ENCODE results near the gene LGI4.
"Not testable (repeated sequence)": the region's sequence is repeated elsewhere in the genome, so short reads cannot be mapped to it uniquely, and the experiment has no call there.

The LGI4 gene

DNA sequence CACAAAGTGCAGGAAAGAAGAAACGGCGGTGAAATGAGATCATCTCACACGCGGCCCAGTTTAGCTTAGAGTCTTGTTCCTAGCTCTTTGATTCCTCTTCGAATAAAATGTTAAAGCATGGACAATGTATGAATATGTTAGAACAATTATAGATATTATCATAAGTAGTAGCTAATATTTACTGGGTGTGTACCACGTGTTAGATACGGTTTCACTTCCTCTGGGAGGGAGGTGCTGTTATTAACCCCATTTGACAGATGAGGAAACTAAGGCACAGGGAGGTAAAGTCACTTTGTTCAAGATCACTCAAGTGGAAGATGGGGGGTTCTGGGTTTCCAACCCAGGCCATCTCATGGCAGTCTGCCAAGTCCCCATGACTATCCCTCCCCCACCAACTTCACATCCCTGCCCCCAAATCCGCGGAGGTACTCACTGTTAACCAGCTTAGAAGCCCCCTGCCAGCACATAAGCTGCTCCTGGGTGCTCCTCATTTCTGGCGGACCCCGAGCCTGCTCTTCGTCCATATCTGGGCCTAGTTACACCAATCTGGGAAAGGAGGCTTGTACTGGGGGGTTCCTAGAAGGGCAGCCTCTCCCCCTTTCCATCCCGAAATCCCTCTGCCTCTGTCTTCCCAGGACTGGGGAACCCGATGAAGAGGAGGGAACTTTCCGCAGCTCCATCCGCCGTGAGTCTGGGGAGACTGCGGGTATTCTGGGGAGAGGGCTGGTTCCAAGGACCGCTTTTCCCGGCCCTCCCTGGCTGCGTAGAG, 7.2 kb upstream of the LGI4 start:
- no peak for DNase-seq (ENCODE audit: low read depth in 2 of 2)

DNA sequence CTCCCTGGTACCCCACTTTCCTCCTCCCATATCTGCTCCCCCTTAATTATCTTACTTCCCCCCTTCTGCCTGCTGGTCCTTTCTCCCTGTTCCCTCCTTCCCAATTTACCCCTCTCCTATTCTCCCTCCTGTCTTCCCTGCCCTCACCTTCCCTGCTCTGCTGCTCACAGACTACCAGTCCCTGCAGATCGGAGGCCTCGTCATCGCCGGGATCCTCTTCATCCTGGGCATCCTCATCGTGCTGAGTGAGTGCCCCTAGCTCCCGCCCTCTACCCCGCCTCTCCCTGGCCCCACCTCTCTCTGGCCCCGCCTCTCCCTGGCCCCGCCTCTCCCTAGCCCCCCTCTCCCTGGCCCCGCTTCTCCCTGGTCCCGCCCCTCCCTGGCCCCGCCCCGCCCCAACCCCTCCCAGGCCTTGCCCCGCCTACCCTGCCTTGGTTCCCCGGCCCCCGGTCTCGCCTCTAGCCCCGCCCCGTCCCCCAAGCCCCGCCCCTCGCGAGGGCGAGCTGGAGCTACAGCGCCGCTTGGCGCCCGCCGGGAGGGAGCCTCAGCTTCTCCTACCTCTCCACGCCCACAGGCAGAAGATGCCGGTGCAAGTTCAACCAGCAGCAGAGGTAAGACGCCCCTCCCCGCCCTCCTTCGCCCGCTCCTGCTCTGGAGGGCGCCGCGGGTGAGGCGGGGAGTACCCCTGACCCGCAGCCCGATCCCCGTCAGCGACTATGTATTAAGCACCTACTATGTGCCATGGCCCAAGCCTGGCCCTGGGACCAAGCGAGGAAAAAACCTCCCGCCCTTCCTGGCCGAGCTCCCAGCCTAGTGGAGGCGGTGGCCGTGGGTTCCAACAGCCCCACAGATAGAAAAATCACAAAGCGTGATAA, 6.3 kb upstream of the LGI4 start:
- DNase-seq (ENCODE audit: low read depth in 2 of 2): peak; percentile 91 to 95

DNA sequence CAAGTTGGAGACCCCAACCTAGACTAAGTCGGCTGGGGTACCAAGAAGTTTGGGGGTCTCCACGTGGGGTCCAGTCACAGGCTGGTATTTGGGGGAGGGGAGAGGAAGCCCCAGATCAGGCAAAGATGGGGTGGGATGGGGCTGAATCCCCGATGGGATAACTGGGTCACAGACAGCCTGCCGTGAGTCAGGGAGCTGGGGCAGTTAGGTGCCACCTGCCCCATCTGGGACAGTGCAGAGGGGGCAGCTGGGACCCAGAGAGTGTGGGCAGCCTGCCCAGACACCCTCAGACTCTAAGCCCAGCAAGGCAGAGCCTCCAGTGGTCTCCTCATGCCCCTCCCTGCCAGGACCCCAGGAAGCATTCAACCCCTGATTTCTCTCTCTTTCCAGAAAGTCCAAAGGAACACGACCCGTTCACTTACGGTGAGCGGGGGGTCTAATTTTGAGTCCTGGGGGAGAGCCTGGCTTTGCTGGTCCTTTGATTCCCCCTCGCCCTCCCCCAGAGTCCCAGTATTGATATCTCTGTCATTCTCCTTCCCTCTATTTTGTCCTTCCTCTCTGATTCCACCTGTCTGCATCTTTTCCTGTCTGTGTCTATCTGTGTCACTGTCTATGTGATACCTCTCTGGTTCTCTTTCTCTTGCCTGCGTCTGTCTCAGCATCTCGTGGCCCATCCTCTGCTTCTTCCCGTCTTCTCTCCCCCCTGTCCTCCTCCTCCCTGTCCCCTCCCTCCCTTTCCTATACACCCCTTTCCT, 5.5 kb upstream of the LGI4 start:
- DNase-seq (ENCODE audit: low read depth in 2 of 2): no peak

DNA sequence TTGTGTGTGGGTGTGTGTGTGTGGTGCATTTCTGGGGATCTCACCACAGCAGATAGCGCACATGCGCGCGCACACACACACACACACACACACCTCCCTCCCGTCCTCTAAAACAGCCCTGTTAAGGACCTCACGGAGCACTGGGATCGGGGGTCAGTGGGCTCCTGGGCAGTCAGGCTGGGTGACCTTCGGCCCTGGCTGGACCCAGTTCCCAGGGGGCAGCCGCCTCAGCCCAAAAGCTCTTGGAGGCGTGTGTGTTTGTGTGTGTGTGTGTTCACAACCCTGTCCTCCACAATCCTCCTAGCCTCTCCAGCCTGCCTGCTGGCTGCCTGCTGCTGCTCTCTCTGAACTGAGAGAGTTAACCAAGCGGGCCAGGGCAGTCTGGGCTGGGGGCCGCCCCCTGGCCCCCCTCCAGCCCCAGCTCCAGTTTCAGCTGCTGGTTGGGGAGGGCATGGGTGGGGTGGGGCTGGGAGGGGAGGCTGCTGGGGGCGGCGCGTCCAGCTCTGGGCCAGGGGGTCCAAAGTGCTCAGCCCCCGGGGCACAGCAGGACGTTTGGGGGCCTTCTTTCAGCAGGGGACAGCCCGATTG, 3.5 kb upstream of the LGI4 start, which contains the start of gene FXYD1:
Gene FXYD1 (plus strand): TSS at position 520 of the 588 bp plus-strand sequence. CDS start 1,256 bp downstream, outside the sequence.
- DNase-seq (ENCODE audit: low read depth in 2 of 2): no peak

DNA sequence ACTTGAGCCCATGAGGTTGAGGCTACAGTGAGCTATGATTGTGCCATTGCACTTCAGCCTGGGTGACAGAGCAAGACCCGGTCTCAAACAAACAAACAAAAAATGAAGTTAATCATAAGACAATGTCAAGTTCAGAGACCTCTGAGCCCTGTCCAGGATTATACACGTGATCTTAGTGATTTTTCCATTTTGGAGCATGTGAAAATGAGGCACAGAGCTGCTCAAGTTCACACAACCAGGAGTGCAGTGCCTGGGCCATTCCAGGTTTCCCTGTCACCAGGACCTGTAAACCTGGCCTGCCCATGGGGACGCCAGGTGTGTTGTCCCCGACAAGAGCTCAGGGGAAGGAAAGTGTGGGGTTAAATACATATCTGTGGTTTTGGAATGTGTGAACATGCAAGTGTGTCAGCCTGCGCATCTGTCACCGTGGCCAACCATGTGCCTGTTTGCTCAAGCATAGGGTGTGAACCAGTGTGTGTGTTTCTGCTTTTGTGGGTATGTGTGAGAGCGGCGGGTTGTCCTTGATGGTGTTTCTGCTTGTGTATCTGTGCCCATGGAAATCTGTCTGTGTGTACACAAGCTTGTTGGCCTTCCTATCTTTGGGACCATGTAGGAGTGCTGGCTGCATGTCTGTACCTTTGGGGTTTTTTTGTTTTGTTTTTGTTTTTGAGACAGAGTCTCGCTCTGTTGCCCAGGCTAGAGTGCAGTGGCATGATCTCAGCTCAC, 2.3 kb upstream of the LGI4 start:
- DNase-seq (ENCODE audit: low read depth in 2 of 2): no peak

DNA sequence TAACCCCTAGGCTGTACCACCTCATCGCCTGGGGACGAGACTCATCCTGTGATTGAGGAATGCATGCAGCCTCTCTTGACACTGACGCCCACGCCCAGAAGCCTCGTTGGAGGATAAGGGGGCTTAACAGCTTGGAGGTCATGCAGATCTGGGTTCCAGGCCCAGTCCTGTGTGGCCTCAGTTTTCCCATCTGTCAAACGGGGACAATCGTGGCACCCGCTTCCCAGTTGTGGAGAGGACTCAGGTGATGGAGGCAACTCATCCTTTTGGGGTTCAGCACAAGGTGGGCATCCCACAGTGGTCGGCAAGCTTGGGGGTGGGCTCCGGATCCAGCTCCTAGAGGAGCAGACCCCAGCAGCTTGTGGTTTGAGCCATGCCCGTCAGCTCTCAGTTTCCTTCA, 1.4 kb upstream of the LGI4 start:
- no peak for DNase-seq (ENCODE audit: low read depth in 2 of 2)

DNA sequence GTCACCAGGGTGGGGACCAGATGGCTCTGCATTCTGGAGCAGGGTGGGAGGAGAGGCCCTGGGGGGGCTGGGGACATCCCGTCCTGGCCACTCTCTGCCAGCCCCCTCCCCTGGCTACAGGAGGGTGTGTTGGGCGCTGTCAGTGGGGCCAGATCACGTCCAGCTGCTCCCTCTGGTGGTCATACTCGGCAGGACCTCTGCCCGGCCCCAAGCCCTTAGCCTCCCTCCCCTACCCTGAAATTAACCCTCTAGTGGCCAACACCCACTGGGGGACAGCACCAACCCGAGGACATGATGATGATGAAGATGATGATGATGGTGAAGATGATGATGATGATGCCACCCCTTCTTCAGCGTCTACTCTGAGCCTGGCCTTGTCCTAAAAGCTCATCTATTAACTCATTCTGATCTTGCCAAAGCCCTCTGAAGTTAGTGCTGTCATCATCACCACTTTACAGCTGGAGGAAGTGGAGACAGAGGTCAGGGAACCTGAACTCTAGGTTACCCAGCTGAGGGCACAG, 590 bp upstream of the LGI4 start:
- peak; percentile 27 to 36 for DNase-seq (ENCODE audit: low read depth in 2 of 2)

DNA sequence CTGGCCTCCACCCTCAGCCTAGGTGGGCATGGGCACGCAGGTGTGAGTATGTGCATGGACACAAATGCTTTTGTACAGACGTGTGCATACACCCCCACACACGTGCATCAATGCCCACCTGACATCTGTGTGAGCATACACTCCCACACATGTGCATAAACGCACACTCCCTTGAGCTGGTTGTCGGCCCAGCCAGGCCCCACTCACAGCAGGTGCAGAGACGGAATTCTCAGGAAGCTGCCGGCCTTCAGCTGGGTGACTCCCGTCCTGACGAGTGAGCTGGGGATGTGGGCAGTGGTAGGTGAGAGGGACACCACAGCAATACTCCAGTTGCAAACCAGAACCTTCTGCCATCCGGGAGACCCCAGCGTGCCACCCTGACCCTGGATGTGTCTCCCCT, 1.0 kb downstream of the LGI4 start:
- DNase-seq (ENCODE audit: low read depth in 2 of 2): no peak

DNA sequence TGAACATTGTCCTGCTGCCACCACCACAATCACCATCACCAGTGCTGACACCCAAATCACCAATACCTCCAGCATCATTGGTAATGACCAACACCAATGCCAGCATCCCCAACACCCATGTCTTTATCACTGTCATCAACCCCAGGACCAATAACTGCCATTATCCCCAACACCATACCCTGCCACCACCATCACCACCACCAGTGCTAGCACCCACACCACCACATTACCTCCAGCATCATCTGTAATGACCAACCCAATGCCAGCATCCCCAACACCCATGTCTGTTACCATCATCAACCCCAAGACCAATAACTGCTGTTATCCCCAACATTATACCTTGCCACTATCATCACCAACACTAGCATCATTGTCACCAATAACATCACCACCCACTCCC, 2.6 kb downstream of the LGI4 start:
- DNase-seq (ENCODE audit: low read depth in 2 of 2): no peak

DNA sequence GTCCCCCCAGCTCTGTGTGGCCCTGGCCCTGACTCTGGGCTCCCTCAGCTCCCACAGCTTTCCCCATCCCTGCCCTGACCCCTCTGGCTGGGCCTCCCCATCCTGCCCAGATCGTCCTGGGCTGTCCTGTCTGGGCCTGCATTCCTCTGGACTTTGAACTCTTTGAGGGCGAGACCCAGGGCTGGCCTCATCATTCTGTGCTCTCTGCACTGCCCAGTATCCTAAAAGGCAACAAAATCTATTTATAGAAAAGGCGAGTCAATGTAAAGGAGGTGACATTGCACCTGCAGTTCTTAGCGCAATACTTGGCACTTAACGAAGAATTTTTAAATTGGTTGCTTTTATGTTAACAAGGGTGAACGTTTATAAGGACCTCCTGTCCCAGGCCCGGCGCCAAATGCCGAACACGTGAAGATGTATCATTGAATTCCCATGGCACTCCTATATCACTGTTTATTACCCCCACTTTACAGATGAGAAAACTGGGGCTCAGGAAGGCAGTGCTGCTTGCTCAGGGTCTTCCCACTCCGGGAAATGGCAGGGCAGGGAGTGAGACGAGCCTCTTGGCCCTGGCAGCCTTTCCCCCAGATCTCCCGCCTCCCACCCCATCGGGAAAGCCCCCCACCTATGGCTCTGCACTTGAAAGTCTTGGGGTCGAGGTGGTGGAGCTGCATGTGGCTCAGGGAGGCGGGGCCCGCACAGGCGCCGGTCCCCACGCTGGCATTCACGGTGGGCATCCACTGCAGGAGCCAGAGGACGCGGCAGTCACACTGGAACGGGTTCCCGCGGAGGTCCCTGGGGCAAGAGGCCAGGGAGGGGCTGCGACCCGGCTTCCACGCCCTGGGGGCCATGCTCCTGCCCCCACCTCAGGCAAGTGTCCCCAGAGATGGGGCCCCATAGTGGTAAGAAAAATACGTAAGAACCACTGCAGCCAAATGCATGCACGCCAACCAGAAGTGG, 3.8 kb downstream of the LGI4 start:
- no peak for DNase-seq (ENCODE audit: low read depth in 2 of 2)

DNA sequence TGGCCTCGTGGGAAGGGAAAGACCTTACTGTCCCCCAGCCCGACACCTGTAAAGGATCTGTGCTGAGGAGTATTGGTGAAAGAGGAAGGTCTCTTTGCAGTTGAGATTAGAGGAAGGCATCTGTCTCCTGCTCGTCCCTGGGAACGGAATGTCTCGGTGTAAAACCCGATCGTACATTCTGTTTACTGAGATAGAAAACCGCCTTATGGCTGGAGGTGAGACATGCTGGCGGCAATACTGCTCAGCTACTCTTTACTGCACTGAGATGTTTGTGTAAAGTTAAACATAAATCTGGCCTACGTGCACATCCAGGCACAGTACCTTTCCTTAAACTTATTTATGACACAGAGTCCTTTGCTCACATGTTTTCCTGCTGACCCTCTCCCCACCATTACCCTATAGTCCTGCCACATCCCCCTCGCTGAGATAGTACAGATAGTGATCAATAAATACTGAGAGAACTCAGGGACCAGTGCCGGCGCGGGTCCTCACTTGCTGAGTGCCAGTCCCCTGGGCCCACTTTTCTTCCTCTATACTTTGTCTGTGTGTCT, 5.1 kb downstream of the LGI4 start:
- DNase-seq (ENCODE audit: low read depth in 2 of 2): not testable (repeated sequence)

DNA sequence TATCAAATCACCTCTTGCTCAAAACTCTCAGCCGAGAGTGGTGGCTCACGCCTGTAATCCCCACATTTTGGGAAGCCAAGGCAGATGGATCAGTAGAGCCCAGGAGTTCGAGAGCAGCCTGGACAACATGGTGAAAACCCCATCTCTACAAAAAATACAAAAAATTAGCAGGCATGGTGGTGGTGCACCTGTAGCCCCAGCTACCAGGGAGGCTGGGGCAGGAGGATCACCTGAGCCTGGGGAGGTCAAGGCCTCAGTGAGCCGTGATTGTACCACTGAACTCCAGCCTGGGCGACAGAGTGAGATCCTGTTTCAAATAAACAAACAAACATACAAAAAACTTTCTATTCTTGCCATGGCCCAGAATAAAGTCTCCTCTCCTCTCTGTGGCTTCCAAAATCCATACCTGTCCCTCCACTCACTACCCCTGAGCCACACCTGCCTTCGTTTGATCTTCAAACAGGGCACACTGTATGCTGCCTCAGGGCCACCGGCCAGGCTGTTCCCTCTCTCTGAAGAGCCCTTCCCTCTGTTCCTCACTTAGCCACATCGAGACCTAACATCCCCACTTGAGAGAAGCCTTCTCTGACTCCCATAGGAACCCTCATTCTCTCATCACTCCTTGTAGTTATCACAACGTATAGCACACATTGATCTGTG, 6.3 kb downstream of the LGI4 start:
- DNase-seq (ENCODE audit: low read depth in 2 of 2): no peak

DNA sequence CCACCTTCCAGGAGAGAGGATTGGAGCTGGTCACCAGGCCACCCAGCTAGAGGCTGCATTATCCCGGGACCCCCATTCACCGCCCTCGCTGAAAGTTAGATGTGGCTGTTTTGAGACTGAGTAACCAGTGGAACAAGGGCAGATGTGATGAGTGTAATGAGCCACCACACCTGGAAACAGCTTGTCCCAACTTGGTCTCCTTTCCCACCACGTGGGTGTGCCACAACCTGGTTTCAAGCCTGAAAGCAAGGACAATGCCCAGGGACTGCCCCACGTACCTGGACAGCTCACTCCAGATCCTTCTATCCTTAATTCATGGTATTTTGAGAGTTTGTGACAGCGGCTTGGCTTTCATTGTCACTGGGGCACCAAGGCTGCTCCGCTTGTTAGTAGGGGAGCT, 7.0 kb downstream of the LGI4 start:
- no peak for DNase-seq (ENCODE audit: low read depth in 2 of 2)

DNA sequence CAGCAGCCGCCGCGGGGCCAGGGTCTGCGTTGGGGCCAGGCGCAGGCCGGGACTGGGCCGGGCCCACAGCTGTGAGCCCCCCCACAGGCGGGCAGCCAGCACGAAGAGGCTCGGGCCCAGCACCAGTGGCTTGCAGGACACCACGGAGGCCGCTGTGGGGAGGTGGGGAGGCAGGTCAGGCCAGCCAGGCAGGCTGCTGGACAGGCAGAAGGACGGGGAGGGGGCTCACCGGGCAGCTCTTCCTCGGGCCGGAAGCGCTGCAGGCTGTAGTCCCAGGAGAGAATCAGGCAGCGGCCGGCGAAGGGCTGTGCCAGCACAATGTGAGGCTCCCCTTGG, 8.3 kb downstream of the LGI4 start:
- DNase-seq (ENCODE audit: low read depth in 2 of 2): no peak

DNA sequence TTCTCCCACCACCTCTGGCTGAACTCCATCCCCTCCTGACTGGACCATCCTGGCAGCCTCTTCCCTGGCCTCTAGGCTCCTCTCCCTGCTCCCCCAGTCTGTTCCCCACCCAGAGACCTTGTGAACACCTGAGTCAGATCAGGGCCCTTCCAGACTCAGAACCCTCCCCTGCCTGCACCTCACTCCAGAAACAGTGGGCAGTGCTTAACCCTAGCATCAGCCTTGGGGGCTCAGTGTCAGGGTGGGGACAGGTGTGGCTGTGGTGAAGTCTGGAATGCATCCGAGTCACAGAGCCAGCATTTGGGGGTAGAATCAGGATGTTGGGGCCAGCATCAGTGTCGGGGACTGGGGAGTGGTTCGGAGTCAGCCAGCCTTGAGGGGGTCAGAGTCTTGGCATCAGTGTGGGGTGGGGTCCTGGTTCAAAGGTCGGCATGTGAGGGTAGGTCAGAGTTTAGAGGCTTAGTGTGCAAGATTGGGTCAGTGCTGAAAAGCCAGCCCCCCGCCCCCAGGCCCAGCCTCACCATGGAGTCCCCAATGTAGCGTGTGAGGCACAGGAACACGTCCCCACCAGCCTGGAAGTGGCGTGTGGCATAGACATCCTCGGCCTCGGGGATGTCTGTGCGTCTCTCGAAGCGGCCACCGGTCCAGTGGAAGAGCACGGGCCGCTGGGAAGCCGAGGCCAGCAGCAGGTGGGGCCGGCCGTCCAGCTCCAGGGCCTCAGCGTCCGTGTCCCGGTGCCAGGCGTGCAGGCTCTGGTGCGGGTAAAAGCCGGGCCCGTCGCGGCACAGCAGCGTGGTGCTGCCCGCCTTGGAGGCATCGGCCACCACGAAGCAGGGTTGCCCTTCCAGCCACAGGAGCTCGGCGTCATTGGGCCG, 8.9 kb downstream of the LGI4 start:
- DNase-seq (ENCODE audit: low read depth in 2 of 2): no peak

DNA sequence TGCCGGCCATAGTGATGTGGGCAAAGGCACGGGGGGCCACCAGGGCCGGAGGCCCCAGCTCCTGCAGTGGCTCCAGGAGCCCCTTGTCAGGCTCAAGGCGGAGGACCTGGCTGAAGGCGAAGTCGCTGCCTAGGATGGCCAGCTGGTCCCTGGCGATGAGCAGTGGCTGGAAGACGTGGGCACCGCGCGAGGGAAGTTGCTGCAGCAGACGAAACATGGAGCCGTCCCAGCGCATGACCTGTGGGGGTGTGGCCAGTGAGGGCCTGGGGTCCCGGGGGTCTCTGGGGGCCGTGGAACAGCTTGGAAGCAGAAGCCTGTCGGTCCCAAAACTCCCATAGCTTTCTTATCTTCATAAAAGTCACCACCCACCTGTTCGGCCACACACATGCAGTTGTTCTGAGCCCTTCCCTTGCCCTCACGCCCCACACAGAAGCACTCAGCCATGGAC, 9.6 kb downstream of the LGI4 start:
- DNase-seq (ENCODE audit: low read depth in 2 of 2): no peak

DNA sequence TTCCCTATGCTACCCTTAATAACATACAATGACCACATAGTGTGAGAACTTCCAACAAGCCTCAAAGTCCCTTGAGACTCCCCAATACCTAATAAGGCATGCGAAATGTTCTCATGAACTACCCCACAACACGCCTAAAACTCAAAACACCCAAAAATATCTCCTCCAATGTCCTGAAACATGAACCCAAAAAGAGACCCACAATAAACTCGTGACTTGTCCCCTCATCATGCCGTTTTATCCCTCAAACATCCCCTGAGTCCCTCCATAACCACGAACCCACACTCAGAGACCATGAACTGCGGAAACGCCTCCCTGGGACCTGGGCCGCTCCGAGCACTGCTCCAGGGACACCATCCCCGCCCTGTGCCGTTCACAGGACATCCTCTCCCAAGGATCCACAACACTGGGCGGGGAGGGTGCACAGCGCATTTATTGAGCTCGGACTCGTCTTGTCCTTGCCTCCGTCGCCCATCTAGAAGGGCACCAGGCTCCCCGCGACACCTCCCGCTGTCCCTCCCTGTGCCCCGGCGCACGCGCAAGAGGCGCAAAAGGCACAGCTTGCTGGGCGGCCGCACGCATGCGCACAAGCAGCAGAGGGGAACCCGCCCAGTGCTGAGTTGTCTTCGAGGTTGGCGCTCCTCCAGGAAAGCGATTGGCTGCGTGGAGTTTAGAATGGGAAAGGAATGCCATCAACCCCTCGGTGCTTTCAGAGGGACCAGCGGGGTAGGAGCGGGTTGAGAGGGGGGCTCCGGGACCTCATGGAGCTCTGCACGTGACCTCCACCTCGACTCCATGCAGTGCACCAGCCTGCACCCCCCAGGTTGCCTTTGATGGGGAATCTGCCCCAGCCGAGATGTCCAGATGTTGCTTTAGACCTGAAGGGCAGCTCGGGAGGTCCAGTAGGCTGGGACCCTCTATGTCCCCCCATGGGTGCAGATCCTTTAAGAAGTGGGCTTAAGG, 10.5 kb downstream of the LGI4 start:
- peak; percentile 67 to 79 for DNase-seq (ENCODE audit: low read depth in 2 of 2)

Data from stimulated activated CD8-positive, alpha-beta memory T cell treated with anti-CD3 and anti-CD28 coated beads, Interleukin-2, amount 100 ng/mL, for 1 hour (primary cell).